Chondrocyte (in vitro differentiated cells): ENCODE data around the gene TCP11L1. TPM values are rescaled to one million over a fixed set of nuclear protein-coding genes. Genes with fewer than 3 reads are reported as not detected.
"Not testable (repeated sequence)": the region's sequence is repeated elsewhere in the genome, so short reads cannot be mapped to it uniquely, and the experiment has no call there.

Experiments
- DNase-seq: peaks from one replicate; pipeline ENCODE4 v3.0.0; 2021; ENCODE audit warnings: mixed read lengths, low spot score
- H3K27ac Mint-ChIP-seq: one replicate; pipeline ENCODE4 v1.8.0; 2021; ENCODE audit warnings: mild to moderate bottlenecking, moderate library complexity, mixed read lengths; ENCODE audit not compliant: unreplicated experiment
- H3K27me3 Mint-ChIP-seq: 2 replicates; pipeline ENCODE4 v1.8.0; 2021; ENCODE audit warnings: low read depth, mixed read lengths
- H3K36me3 Mint-ChIP-seq: 2 replicates; pipeline ENCODE4 v1.8.0; 2021; ENCODE audit warnings: low read depth, mixed read lengths
- H3K4me1 Mint-ChIP-seq: 2 replicates; pipeline ENCODE4 v1.8.0; 2021; ENCODE audit warnings: low read depth, mild to moderate bottlenecking, mixed read lengths
- H3K4me3 Mint-ChIP-seq: one replicate; pipeline ENCODE4 v1.8.0; 2021; ENCODE audit warnings: mild to moderate bottlenecking, moderate library complexity, mixed read lengths; ENCODE audit not compliant: unreplicated experiment
- H3K9me3 Mint-ChIP-seq: 2 replicates; pipeline ENCODE4 v1.8.0; 2021; ENCODE audit warnings: low read depth, mixed read lengths
- CTCF ChIP-seq: fragments of 200-600 bp; sonication (generic); IDR thresholded peaks from 2 replicates; pipeline ENCODE4 v1.5.0; 2021; ENCODE audit warnings: antibody characterized with exemption, mild to moderate bottlenecking, moderate library complexity
- total RNA-seq: library from RNA; stranded (reverse); gene quantifications from 3 replicates; pipeline ENCODE4 v1.2.1, GENCODE V29; 2021

The TCP11L1 gene
- total RNA-seq, 1 donor from 2014 or later = 32.5 TPM

- Mint-ChIP-seq H3K27ac (no peak overlapping the region), H3K4me3 (no peak overlapping the region), H3K36me3 (peaks cover 2% of the 10 kb centered on the region), H3K9me3 (no peaks in the 10 kb centered on the region), H3K4me1 (no peaks in the 10 kb centered on the region), H3K27me3 (no peaks in the 10 kb centered on the region)
- DNase-seq = no peak
- no peak for TF ChIP-seq CTCF
Observed at GRCh38 chr11:33028537-33028914, 10.8 kb upstream of the TCP11L1 start.

- not testable (repeated sequence) for H3K4me3 Mint-ChIP-seq, DNase-seq, H3K27me3 Mint-ChIP-seq, H3K9me3 Mint-ChIP-seq, H3K4me1 Mint-ChIP-seq, H3K36me3 Mint-ChIP-seq, H3K27ac Mint-ChIP-seq
Observed at GRCh38 chr11:33029218-33029617, 10.2 kb upstream of the TCP11L1 start.

- Mint-ChIP-seq H3K4me3 (no peak overlapping the region), H3K9me3 (no peaks in the 10 kb centered on the region), H3K4me1 (no peaks in the 10 kb centered on the region), H3K27me3 (no peaks in the 10 kb centered on the region), H3K27ac (no peak overlapping the region), H3K36me3 (peaks cover 4% of the 10 kb centered on the region)
- DNase-seq = no peak
- no peak for TF ChIP-seq CTCF
Observed at GRCh38 chr11:33033493-33033892, 5.9 kb upstream of the TCP11L1 start.

GRCh38 chr11:33035011-33035410 lies 4.4 kb upstream of the TCP11L1 start:
- Mint-ChIP-seq H3K4me1 (no peaks in the 10 kb centered on the region), H3K4me3 (no peak overlapping the region), H3K27ac (no peak overlapping the region), H3K9me3 (no peaks in the 10 kb centered on the region), H3K27me3 (no peaks in the 10 kb centered on the region), H3K36me3 (peaks cover 4% of the 10 kb centered on the region)
- TF ChIP-seq CTCF = no peak
- no peak for DNase-seq

- H3K9me3 Mint-ChIP-seq = no peaks in the 10 kb centered on the region
- no peak for TF ChIP-seq CTCF
- peaks cover 29% of the 10 kb centered on the region for H3K4me1 Mint-ChIP-seq
- peak overlapping the region; percentile 86 for H3K4me3 Mint-ChIP-seq
- H3K27me3 Mint-ChIP-seq = no peaks in the 10 kb centered on the region
- no peaks in the 10 kb centered on the region for H3K36me3 Mint-ChIP-seq
- H3K27ac Mint-ChIP-seq = peak overlapping the region; percentile 86
- no peak for DNase-seq
Observed at GRCh38 chr11:33040033-33040861, 875 bp downstream of the TCP11L1 start.
